HG02884 (cell line): ENCODE data around the gene CEP78.
"Not testable (repeated sequence)": the region's sequence is repeated elsewhere in the genome, so short reads cannot be mapped to it uniquely, and the experiment has no call there.

Source experiments
- ATAC-seq: cut with Tn5 transposase; IDR thresholded peaks from one replicate; pipeline ENCODE4 v1.9.1; 2021; ENCODE audit warnings: mild to moderate bottlenecking, moderate library complexity; ENCODE audit not compliant: unreplicated experiment

The CEP78 gene

DNA sequence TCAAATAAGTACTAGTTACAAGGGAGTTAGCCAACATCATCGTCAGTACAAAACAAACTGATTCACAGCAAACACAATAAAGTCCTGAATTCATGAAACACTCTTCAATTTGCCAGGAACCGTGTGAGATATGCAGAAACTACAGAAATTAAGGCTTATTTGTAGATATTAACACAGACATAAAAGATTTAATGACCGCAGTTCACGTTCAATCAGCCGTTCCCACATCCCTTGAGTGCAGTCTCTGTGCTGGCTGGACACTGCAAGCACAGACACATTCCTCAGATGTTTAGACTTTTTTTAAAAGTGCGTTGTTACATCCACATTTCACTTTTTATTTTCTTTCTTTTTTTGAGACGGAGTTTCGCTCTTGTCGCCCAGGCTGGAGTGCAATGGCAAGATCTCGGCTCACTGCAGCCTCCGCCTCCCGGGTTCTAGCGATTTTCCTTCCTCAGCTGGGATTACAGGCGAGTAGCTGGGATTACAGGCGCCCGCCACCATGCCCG, 566 bp upstream of the CEP78 start:
- no peak for ATAC-seq

GRCh38 chr9:78236551-78236910, 656 bp downstream of the CEP78 start:
- ATAC-seq = peak; percentile 8

DNA sequence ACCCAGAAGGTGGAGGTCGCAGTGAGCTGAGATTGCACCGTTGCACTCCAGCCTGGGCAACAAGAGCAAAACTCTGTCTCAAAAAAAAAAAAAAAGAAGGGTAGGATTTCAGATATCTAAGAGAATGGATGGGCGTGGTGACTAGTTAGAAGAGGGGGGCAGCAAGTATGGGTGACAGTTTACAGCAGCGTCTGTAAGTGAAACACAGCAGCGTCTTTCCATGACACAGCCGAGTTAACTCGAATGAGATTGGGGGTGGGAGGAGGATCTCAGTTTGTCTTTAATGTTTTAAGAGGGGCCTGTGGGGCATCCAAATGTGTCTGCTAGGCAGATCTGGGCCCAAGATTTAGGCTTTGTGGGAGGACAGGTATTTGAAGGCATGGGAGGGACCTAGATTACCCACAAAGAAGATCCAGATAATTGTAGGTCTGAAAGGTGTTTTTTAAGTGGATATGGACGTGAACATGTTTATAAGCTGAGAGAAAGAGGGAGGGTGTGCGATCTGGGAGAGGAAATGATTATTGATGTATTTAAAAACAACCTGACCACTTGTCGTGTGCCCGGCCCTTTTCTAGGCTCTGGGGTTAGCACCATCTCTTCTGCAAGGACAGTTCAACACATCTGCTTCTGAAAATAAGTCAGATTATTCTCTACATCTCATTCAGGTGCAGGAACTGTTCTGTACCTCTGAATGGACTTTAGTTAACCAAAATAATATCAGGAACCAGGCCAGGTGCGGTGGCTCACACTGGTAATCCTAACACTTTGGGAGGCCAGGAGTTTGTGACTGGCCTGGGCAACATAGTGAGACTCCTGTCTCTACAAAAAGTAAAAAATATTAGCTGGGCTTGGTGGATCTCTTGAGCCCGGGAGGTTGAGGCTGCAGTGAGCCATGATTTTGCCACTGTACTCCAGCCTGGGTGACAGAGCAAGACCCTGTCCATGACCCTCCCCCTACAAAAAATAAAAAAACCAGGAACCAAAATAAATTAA, 2.5 kb downstream of the CEP78 start:
- no peak for ATAC-seq

- no peak for ATAC-seq
Observed at GRCh38 chr9:78239506-78239905, 3.6 kb downstream of the CEP78 start.

DNA sequence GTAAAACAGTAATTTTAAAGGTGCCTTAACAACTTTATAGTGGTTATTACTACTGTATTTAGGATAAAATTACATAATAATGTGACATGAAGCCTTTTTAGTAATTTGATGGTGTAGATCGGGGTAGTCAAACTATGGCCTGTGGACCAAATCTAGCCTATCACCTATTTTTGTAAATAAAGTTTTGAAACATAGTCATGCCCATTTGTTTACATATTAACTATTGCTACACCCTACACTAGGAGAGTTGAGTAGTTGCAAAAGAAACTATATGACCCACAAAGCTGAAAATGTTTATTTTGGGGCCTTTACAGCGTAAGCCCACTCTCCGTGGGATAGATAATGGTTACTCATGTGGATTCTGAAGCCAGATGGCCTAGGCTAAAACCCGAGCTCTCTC, 6.2 kb downstream of the CEP78 start:
- no peak for ATAC-seq

DNA sequence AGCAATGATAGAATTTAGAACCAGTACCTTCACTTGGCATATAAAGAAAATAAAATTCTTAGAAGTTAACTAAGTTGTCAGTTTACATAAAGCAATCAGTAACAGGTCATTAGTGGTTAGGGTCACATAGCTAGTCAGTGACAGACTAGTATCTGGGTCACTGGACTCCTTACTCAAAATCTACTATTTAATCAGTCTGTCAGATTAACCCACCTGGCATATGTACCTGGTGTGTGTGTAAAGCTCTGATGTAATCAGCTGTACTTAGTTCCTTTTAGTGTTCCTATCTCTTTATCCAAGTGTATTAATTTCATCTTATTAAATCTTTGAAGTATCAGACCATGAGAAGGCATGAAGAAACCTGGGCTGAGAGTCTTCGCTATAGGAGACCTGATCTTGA, 7.3 kb downstream of the CEP78 start:
- no peak for ATAC-seq

- ATAC-seq = no peak
Observed at GRCh38 chr9:78245401-78245800, 9.5 kb downstream of the CEP78 start.

- ATAC-seq = no peak
Observed at GRCh38 chr9:78248635-78249034, 12.8 kb downstream of the CEP78 start.

GRCh38 chr9:78249542-78249941, 13.7 kb downstream of the CEP78 start:
- ATAC-seq = no peak

DNA sequence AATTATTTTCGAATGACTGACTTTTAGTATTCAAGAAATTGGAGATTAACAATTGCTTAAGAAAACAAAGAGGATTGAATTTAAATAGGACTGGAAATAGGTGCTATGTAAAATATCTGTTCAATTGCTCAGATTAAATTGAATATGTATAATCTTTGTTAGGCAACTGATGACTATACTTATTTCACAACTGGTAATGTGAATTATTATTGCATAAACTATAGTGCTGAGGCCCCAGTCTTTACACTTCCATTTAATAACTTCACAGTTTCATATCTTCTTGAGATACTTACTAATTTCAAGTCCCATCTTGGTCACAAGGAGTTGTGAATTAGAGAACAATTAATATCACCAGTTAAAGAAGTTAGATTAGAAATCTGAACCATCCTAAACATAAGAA, 16.7 kb downstream of the CEP78 start:
- no peak for ATAC-seq

DNA sequence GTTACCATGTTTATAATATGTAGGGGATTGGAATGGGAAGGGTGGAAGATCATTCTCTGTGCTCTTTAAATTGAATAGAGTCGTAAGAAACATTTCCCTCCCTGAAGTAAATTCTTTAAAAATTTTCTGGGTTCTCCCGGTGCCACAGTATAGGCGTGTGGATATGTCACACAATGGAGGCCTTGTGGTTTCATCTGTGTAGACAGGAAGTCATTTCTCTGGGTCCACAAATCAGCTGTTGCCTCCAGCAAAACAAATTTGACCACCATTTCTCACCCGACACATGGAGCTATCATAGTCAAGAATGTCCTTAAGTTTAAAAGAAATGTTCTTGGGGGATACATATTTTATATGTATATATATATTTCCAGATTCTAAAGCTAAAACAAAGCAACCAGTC, 17.4 kb downstream of the CEP78 start:
- no peak for ATAC-seq

DNA sequence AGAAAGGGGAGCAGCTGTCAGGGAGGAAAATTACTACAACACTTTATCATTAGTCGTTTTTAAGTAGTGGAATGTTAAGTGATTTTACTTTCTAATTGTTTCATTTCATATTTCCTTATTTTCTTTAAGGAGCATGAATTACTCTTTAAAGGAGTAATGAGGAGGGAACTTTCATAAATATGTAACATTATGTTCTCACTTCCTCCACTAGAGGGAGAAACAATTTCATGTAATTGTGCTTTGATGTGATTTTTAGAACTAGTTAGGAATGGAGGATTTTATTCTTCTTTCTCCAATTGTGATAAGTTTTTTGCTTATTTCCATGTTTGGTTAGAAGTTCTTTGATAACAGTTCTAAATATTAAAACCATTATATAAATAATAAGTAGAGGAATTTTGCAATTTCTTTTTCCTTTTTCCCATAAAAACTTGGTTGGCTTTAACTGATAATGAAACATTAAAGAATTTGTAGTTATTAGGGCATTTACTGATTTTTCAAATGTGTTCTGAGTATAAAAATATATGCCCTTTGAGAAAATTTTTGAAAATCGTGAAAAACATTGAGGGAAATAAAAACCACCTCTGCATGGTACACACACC, 25.6 kb downstream of the CEP78 start:
- ATAC-seq = no peak

- ATAC-seq = no peak
Observed at GRCh38 chr9:78262655-78263054, 26.8 kb downstream of the CEP78 start.

DNA sequence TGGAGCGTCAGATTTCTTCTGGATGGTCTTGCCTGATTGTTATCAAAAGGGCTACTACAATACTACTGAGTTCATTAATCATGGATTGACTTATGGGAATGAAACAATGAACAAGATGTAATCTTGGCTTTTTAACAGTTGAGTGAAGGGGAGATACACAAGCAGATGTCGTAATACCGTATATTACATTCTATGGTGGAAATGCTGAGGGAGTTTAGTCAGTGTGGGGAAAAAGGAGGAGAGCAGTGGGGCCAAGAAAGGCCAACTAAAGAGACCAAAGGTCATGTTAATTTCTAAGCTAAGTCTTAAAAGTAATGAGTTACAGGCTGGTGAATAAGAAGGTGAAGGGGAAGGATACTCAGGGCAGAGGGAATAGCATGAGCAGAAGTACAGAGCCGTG, 32.0 kb downstream of the CEP78 start:
- no peak for ATAC-seq

GRCh38 chr9:78269784-78270183, 33.9 kb downstream of the CEP78 start:
- no peak for ATAC-seq

DNA sequence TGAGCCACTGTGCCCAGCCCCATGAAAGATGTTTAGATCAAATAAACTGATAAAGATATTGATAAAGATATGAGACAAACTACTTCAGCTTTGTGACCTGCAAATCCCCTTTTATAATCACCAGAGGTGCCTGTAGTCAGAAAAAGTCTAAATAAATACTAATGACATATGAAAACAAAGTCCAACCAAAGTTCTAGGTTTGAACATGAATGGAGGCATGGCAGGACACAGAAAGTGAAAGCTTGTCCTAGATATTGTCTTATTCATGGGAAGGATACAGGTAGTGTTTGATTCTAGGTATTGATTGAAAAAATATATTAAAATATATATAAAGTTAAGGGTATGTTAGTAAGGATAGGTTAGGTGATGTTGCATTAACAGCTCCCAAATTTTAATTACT, 36.4 kb downstream of the CEP78 start:
- ATAC-seq = no peak

DNA sequence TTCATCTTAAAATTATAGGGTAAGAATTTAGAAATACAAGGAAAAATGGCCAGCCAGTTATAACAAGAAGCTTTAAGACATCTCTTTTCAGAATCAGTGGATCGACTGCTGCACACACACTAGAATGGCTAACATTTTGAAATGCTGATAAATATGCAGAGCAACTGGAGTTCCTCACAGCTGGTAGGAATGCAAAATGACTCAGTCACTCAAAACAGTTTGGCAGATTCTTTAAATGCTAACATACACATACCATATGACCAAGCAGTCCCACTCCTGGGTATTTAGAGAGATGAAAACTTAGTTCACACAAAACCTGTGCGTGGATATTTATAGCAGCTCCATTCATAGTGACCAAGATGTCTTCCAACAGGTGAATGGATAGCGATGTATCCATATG, 37.9 kb downstream of the CEP78 start:
- ATAC-seq = no peak

- no peak for ATAC-seq
Observed at GRCh38 chr9:78278177-78278777, 42.4 kb downstream of the CEP78 start.

DNA sequence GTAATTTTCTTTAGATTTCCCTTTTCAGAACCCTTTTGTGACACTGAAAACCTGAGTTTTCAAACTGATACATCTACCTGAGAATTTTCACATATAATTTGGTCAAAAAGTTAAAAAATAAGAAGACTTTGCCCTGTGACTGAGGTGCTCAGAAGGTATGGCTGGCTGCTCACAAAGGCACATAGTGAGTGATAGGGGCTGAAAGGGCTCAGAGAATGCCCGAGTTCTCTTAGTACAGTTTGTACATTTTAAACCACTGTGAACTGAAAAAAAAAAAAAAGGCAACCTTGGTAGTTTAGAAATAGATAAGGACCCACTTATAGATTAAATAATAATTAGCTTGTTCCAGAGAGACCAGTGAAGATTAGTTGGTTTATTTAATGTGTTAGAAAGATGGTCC, 42.9 kb downstream of the CEP78 start:
- no peak for ATAC-seq

GRCh38 chr9:78280982-78281668, 45.2 kb downstream of the CEP78 start:
- no peak for ATAC-seq

DNA sequence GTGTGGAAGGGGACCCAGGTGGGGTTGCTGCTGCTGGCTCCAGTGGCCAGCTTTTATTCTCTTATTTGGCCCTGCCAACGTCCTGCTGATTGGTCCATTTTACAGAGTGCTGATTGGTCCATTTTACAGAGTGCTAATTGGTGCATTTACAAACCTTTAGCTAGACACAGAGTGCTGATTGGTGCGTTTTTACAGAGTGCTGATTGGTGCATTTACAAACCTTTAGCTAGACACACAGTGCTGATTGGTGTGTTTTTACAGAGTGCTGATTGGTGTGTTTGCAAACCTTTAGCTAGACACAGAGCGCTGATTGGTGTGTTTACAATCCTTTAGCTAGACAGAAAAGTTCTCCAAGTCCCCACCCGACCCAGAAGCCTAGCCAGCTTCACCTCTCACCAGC, 48.3 kb downstream of the CEP78 start:
- not testable (repeated sequence) for ATAC-seq
